ENCODE data around the gene FRS2. TPM values are rescaled to one million over a fixed set of nuclear protein-coding genes. Genes with fewer than 3 reads are reported as not detected.
A peak's percentile ranks its signal among the peaks of the same experiment; 100 is the strongest.

FRS2 gene
- total RNA-seq, 1 experiment from 2014 or later = 33.7 TPM

DNA sequence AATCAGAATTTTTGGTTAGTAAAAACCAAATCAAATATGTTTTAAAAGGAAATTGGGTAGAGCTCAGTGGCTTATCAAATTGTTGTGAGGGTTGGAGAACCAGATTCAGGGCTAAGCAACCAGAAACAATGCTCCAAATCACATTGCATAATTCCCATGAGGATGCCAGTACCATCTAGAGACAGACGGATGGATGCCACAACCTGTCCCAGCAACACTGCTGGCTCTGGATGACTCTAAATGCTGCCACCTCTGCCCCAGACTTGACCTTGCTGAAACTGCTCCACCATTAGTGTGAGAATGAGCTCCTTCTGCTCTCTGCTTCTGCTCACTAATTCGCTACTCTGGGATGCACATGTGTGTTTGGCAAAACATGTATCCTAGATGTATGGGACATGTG, 43.9 kb downstream of the FRS2 start:
- H2BK12ac ChIP-seq (ENCODE audit: insufficient read length, low read depth, low read length) = no peak overlapping the region
- no peak overlapping the region for H3K23ac ChIP-seq (ENCODE audit: insufficient read length, low read depth, low read length)
- no peak overlapping the region for H2BK5ac ChIP-seq (ENCODE audit: insufficient read length, low read length)
- no peak overlapping the region for H3K14ac ChIP-seq (ENCODE audit: insufficient read depth, low read length)
- H4K20me1 ChIP-seq (ENCODE audit: control insufficient read depth, insufficient read depth, insufficient read length) = no peaks in the 10 kb centered on the region
- H3K4ac ChIP-seq (ENCODE audit: low read depth, low read length) = no peak overlapping the region
- no peak overlapping the region for H2BK20ac ChIP-seq (ENCODE audit: low read depth, low read length, poor library complexity, severe bottlenecking)
- Mint-ChIP-seq H3K9me3 (no peaks in the 10 kb centered on the region), H3K4me1 (peaks cover 42 to 61% of the 10 kb centered on the region in 2 experiments), H3K27ac (peak overlapping the region in 2 of 3 experiments; percentile 27 to 82; a peak in 1 of 7 replicates), H3K4me3 (no peak overlapping the region), H3K27me3 (ENCODE audit: low read depth) (no peaks in the 10 kb centered on the region), H3K36me3 (ENCODE audit: insufficient read depth in 1 of 3, low read depth in 3 of 3) (peaks cover 0 to 1% (median 0%) of the 10 kb centered on the region in 3 experiments; a peak in 2 of 7 replicates)
- no peak overlapping the region for H2BK120ac ChIP-seq (ENCODE audit: low read depth, low read length, poor library complexity, severe bottlenecking)
- no peaks in the 10 kb centered on the region for H3K27me3 ChIP-seq (ENCODE audit: insufficient read depth, low read length)
- TF ChIP-seq, protein P1, sequence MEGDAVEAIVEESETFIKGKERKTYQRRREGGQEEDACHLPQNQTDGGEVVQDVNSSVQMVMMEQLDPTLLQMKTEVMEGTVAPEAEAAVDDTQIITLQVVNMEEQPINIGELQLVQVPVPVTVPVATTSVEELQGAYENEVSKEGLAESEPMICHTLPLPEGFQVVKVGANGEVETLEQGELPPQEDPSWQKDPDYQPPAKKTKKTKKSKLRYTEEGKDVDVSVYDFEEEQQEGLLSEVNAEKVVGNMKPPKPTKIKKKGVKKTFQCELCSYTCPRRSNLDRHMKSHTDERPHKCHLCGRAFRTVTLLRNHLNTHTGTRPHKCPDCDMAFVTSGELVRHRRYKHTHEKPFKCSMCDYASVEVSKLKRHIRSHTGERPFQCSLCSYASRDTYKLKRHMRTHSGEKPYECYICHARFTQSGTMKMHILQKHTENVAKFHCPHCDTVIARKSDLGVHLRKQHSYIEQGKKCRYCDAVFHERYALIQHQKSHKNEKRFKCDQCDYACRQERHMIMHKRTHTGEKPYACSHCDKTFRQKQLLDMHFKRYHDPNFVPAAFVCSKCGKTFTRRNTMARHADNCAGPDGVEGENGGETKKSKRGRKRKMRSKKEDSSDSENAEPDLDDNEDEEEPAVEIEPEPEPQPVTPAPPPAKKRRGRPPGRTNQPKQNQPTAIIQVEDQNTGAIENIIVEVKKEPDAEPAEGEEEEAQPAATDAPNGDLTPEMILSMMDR (conservative IDR thresholded peaks at IDR 0.05) = no peak
- peaks cover 7% of the 10 kb centered on the region; the same call in 1 of the 2 replicates for H3K79me2 ChIP-seq (ENCODE audit: insufficient read depth, low read length)
- H3K9me3 ChIP-seq (ENCODE audit: control insufficient read depth, low read depth, low read length) = no peaks in the 10 kb centered on the region
- no peak overlapping the region for H3K18ac ChIP-seq (ENCODE audit: insufficient read length, low read depth, low read length)
- no peak overlapping the region for H2AK5ac ChIP-seq (ENCODE audit: insufficient read length, low read length)
- H3K4me1 ChIP-seq (ENCODE audit: insufficient read depth, low read length) = peaks cover 5% of the 10 kb centered on the region; the same call in 1 of the 2 replicates
- H3K23me2 ChIP-seq (ENCODE audit: insufficient read length, low read depth, low read length, poor library complexity, severe bottlenecking) = no peaks in the 10 kb centered on the region
- H4K5ac ChIP-seq (ENCODE audit: insufficient read length, low read depth, low read length) = no peak overlapping the region
- no peak overlapping the region for H2AFZ ChIP-seq (ENCODE audit: low read length)
- no peak overlapping the region for H4K8ac ChIP-seq (replicated peaks; ENCODE audit: insufficient read length, low read depth, low read length)
- no CpG with 5 or more reads among the region's 2 CpGs for WGBS (ENCODE audit: extremely low coverage, insufficient read length, low lambda C conversion rate)
- no peak overlapping the region for H3T11ph ChIP-seq (ENCODE audit: low read length)
- no peak for DNase-seq
- no peak overlapping the region for H3K27ac ChIP-seq (ENCODE audit: insufficient read length, low read depth, low read length)
- H3K79me1 ChIP-seq (ENCODE audit: insufficient read depth, low read depth, low read length, poor library complexity, severe bottlenecking) = no peaks in the 10 kb centered on the region
- H3K4me2 ChIP-seq (ENCODE audit: insufficient read depth, insufficient read length, low read length) = no peak overlapping the region
- no peak overlapping the region for H3K56ac ChIP-seq (ENCODE audit: insufficient read length, low read depth, low read length)
- no peak overlapping the region for H4K91ac ChIP-seq (ENCODE audit: insufficient read length, low read depth, low read length)
- no peak overlapping the region for H2BK15ac ChIP-seq (ENCODE audit: low read depth, low read length)
- no peak overlapping the region for H3K9ac ChIP-seq (ENCODE audit: extremely low read depth, insufficient read length, low read length)
